Rectal smooth muscle tissue (tissue), 1 donor: ENCODE results near the gene AKNA.

Experiments
- H3K27ac ChIP-seq: one replicate; pipeline ENCODE4 v1.7.0; 2013; ENCODE audit warnings: low read depth, low read length, inconsistent platforms
- H3K27me3 ChIP-seq: one replicate; pipeline ENCODE4 v1.7.0; 2013; ENCODE audit warnings: low read length; ENCODE audit not compliant: control insufficient read depth, insufficient read depth
- H3K36me3 ChIP-seq: one replicate; pipeline ENCODE4 v1.7.0; 2013; ENCODE audit warnings: low read length; ENCODE audit not compliant: control insufficient read depth, insufficient read depth
- H3K4me1 ChIP-seq: one replicate; pipeline ENCODE4 v1.7.0; 2013; ENCODE audit warnings: low read length; ENCODE audit not compliant: control insufficient read depth, insufficient read depth
- H3K4me3 ChIP-seq: one replicate; pipeline ENCODE4 v1.7.0; 2013; ENCODE audit warnings: low read length
- H3K9ac ChIP-seq: one replicate; pipeline ENCODE4 v1.7.0; 2013; ENCODE audit warnings: low read length

Gene AKNA

GRCh38 chr9:114288193-114289091, 99.3 kb downstream of the AKNA start:
- Histone ChIP-seq H3K4me3 (no peak overlapping the region), H3K9ac (no peak overlapping the region), H3K36me3 (no peaks in the 10 kb centered on the region), H3K4me1 (no peaks in the 10 kb centered on the region), H3K27ac (no peak overlapping the region), H3K27me3 (no peaks in the 10 kb centered on the region)

DNA sequence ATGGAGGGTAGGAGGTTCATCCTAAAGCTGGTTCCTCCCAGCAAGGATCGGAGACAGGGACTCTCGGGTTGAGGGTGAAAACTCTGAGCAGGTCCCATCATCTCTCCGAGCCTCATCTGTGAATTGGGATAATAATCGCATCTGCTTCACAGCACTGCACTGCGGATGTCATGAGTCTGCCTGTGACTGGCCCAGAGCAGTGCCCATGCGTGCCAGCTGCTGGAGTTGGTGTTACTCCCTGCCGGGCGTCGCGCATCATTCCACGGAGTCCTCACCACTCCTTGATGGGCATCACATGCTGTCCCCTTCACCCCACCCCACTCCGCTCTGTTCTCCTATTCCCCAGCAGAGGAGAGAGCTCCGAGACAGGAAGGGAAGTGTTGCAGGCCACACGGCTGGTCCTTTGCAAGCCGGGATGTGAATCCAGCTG, 100.0 kb downstream of the AKNA start:
- H3K27ac ChIP-seq, result no peak overlapping the region
- H3K36me3 ChIP-seq, result no peaks in the 10 kb centered on the region

GRCh38 chr9:114287001-114287762, 100.6 kb downstream of the AKNA start:
- Histone ChIP-seq H3K27me3 (no peaks in the 10 kb centered on the region), H3K4me3 (no peak overlapping the region), H3K9ac (no peak overlapping the region), H3K4me1 (no peaks in the 10 kb centered on the region), H3K36me3 (no peaks in the 10 kb centered on the region), H3K27ac (no peak overlapping the region)

More for the DNA sequence above, 100.0 kb downstream of the AKNA start:
- no peaks in the 10 kb centered on the region for H3K27me3 ChIP-seq
- H3K9ac ChIP-seq, result no peak overlapping the region
- H3K4me3 ChIP-seq, result no peak overlapping the region
- H3K4me1 ChIP-seq, result no peaks in the 10 kb centered on the region

GRCh38 chr9:114286146-114286679, 101.6 kb downstream of the AKNA start:
- Histone ChIP-seq H3K27ac (no peak overlapping the region), H3K9ac (no peak overlapping the region), H3K36me3 (no peaks in the 10 kb centered on the region), H3K4me1 (no peaks in the 10 kb centered on the region), H3K27me3 (no peaks in the 10 kb centered on the region), H3K4me3 (no peak overlapping the region)

- Histone ChIP-seq H3K27ac (no peak overlapping the region), H3K27me3 (no peaks in the 10 kb centered on the region), H3K36me3 (no peaks in the 10 kb centered on the region), H3K4me3 (no peak overlapping the region), H3K9ac (no peak overlapping the region), H3K4me1 (no peaks in the 10 kb centered on the region)
These were observed 102.5 kb downstream of the AKNA start for GRCh38 chr9:114285166-114285867.

DNA sequence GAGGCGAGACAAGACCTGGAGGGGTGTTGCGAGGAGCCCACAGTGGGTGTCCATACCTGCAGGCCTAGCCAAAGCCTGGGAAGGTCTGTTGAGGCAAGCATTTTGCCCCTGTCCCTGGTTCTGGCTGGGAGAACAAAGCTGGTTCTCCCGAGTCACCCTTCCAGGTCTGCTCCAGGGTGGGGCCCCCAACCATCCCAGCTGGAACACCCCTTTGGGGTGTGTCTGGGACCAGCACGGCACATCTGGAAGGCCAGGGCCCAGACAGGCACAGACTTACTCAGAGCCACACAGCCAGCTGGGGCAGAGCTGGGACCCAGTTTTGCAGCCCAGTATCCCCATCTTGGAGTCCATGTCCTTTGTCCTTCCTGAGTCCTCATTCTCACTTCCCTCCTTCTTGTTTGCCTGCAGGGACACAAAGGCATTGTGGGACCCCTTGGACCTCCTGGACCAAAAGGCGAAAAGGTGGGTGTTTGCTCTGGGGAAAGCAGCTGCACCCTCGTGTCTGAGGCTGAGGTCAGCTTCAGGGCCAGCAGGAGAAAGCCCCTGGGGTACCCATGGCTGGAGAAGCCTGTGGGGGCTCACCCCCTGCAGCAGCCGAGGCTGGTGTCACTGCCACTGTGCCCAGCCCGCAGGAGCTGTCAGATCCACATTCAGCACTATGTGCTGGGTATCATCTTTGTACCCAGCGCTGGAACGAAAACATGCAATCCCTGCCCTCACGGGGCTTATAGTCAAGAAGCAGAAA, 103.3 kb downstream of the AKNA start:
- Histone ChIP-seq H3K4me1 (no peaks in the 10 kb centered on the region), H3K9ac (no peak overlapping the region), H3K27me3 (no peaks in the 10 kb centered on the region), H3K36me3 (no peaks in the 10 kb centered on the region), H3K4me3 (no peak overlapping the region), H3K27ac (no peak overlapping the region)
